Activated CD8-positive, alpha-beta T cell treated with anti-CD3 and anti-CD28 coated beads, Interleukin-2, amount 10 ng/mL, durations not matched to agents 7 days and 5 days (primary cell): ENCODE results near the gene CENPM. TPM values are rescaled to one million over a fixed set of nuclear protein-coding genes. Genes with fewer than 3 reads are reported as not detected.

Experiments used
- ATAC-seq: fragments of 150-1000 bp; cut with Tn5 transposase; one replicate; pipeline ENCODE4 v1.10.0; 2021; ENCODE audit warnings: moderate library complexity
- CTCF ChIA-PET: fragments of 350-600 bp; sonication (Branson Sonifier 250); formaldehyde crosslinking; loops from one replicate; lab custom pipeline; 2021; ENCODE audit warnings: antibody characterized with exemption; lab: Charles Lee
- POLR2A ChIA-PET: fragments of 350-600 bp; sonication (Branson Sonifier 250); formaldehyde crosslinking; loops from one replicate; lab custom pipeline; 2021; ENCODE audit warnings: antibody characterized with exemption; lab: Charles Lee
- DNase-seq: peaks from one replicate; pipeline ENCODE4 v3.0.0-alpha.2; 2020
- H3K27ac Mint-ChIP-seq: one replicate; pipeline ENCODE4 v1.8.0; 2021; ENCODE audit warnings: mild to moderate bottlenecking, mixed read lengths
- H3K27me3 Mint-ChIP-seq: one replicate; pipeline ENCODE4 v1.8.0; 2021; ENCODE audit warnings: low read depth, mixed read lengths
- H3K36me3 Mint-ChIP-seq: one replicate; pipeline ENCODE4 v1.8.0; 2021; ENCODE audit warnings: low read depth, mixed read lengths
- H3K4me1 Mint-ChIP-seq: one replicate; pipeline ENCODE4 v1.8.0; 2021; ENCODE audit warnings: low read depth, mixed read lengths
- H3K4me3 Mint-ChIP-seq: one replicate; pipeline ENCODE4 v1.8.0; 2021; ENCODE audit warnings: mild to moderate bottlenecking, mixed read lengths
- H3K9me3 Mint-ChIP-seq: one replicate; pipeline ENCODE4 v1.8.0; 2022; ENCODE audit warnings: mixed read lengths; ENCODE audit not compliant: insufficient read depth
- total RNA-seq, 2 experiments: library from RNA; stranded (reverse); gene quantifications; one replicate each; pipeline ENCODE4 v1.2.3, GENCODE V29; 2021

Gene CENPM
- total RNA-seq, 2 experiments from 2014 or later, result 83.6 to 83.8 TPM

DNA sequence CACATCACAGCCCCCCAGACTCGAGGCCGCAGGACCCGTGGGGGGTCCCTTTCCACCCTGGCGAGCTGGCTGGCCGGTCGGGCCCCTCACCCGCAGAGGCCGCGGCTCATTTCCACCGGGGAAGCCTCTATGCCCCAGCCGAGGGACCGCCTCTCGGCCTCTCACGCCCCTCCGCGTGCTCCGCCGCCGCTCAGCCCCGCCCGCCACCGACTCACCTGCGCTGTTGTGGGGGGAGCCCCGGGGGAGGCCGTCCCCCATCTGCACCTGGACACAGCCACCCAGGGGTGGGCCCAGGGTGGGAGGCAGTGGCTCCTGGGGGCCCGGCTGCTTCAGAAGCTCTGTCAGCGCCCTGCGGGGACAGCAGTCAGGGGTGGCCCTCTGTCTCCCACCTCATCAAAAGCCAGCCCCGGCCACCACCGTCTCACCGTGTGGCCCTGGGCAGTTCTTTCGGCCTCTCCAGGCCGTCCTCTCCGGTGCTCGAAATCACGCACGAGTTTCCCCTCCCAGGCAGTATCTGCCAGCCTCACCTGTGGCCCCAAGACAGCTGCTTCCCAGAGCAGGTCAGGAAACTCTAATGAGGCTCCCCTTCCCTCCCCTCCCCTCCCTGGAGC lies 35.8 kb downstream of the CENPM start:
- no peak for ATAC-seq
- Mint-ChIP-seq H3K4me3 (no peak overlapping the region), H3K4me1 (peaks cover 32% of the 10 kb centered on the region)

GRCh38 chr22:41910050-41911000 lies 36.6 kb downstream of the CENPM start:
- H3K27me3 Mint-ChIP-seq, result peaks cover 35% of the 10 kb centered on the region
- H3K36me3 Mint-ChIP-seq, result peaks cover 15% of the 10 kb centered on the region
- ChIA-PET CTCF (interaction anchor here (1.6 kb wide), 1 partner anchor 15 kb away, joined by 8 read pairs; no protein-coding TSS in a partner anchor), POLR2A (interaction anchor here (2.2 kb wide), 1 partner anchor 9 kb away, joined by 6 read pairs; no protein-coding TSS in a partner anchor)
- H3K27ac Mint-ChIP-seq, result no peak overlapping the region
- H3K9me3 Mint-ChIP-seq, result no peaks in the 10 kb centered on the region
- peak; percentile 39 for ATAC-seq
- DNase-seq, result no peak
- H3K4me3 Mint-ChIP-seq, result no peak overlapping the region
- H3K4me1 Mint-ChIP-seq, result peaks cover 28% of the 10 kb centered on the region

More for the DNA sequence above, 35.8 kb downstream of the CENPM start:
- Mint-ChIP-seq H3K9me3 (no peaks in the 10 kb centered on the region), H3K27me3 (peaks cover 42% of the 10 kb centered on the region), H3K27ac (no peak overlapping the region), H3K36me3 (peaks cover 10% of the 10 kb centered on the region)
- DNase-seq, result no peak
- CTCF ChIA-PET, result interaction anchor here (0.6 to 1.6 kb wide), 3 partner anchors 14 to 110 kb away, joined by 3 to 8 read pairs (median 3); partner anchors contain the start of gene CCDC134
- POLR2A ChIA-PET, result interaction anchor here (0.8 kb wide), 1 partner anchor 20 kb away, joined by 4 read pairs; no protein-coding TSS in a partner anchor

DNA sequence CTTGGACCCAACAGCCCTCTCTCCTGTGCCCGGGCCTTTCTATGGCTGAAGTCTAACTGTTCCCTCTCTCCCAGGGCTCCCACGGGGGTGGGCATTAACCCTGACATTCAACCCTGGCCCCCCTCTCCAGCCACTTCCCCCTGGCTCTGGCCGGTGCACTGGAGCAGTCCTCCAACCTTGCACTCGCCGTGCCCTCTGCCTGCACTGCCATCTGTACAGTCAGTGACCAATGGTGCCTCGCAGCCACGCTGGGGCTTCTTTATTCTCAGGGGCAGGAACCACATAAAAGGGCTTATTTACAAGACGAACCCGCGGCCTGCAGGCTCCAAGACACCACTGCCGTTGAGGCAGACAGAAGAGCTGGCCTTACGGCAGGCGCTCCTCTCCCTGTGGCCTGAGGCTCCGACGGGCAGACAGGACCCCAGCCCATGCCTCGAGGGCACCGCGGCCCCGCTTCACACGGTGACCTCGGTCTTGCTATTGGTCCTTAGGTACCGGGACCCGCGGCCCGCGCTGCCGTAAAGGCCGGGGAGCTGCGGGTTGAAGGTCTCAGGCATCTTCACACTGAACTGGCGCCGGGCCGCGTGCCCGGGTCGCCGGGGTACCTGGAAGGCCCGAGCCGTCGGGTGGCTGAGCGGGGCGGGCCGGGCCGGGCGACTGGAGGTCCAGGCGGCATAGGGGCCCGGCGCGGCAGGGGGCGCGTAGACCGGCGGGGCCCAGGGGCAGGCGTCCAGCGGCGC lies 37.5 kb downstream of the CENPM start:
- peaks cover 28% of the 10 kb centered on the region for H3K4me1 Mint-ChIP-seq
- DNase-seq, result no peak
- H3K36me3 Mint-ChIP-seq, result peaks cover 15% of the 10 kb centered on the region
- H3K27me3 Mint-ChIP-seq, result peaks cover 31% of the 10 kb centered on the region
- no peak overlapping the region for H3K27ac Mint-ChIP-seq
- ATAC-seq, result no peak
- no peaks in the 10 kb centered on the region for H3K9me3 Mint-ChIP-seq
- H3K4me3 Mint-ChIP-seq, result peak overlapping the region; percentile 31
- ChIA-PET CTCF (no interaction called here), POLR2A (interaction anchor here (2.2 kb wide), 1 partner anchor 10 kb away, joined by 6 read pairs; no protein-coding TSS in a partner anchor)

- Mint-ChIP-seq H3K4me3 (peak overlapping the region; percentile 22), H3K36me3 (peaks cover 19% of the 10 kb centered on the region), H3K4me1 (peaks cover 28% of the 10 kb centered on the region), H3K9me3 (no peaks in the 10 kb centered on the region), H3K27me3 (peaks cover 31% of the 10 kb centered on the region), H3K27ac (peak overlapping the region; percentile 46)
- DNase-seq (peak; percentile 61), ATAC-seq (peak; percentile 23)
- ChIA-PET POLR2A (interaction anchor here (1.3 to 2.2 kb wide), 2 partner anchors 11 to 32 kb away, joined by 5 to 6 read pairs; no protein-coding TSS in a partner anchor), CTCF (interaction anchor here (0.8 to 3.2 kb wide), 6 partner anchors 11 to 211 kb away, joined by 3 to 13 read pairs (median 5); partner anchors contain the start of gene CENPM)
Measured at GRCh38 chr22:41908411-41909309, 38.3 kb downstream of the CENPM start.

GRCh38 chr22:41907436-41908401 lies 39.2 kb downstream of the CENPM start:
- POLR2A ChIA-PET, result interaction anchor here (0.8 to 1.3 kb wide), 3 partner anchors 10 to 108 kb away, joined by 3 to 5 read pairs (median 5); no protein-coding TSS in a partner anchor
- Mint-ChIP-seq H3K36me3 (peaks cover 22% of the 10 kb centered on the region), H3K9me3 (no peaks in the 10 kb centered on the region), H3K27ac (peak overlapping the region; percentile 14), H3K27me3 (peaks cover 23% of the 10 kb centered on the region), H3K4me3 (no peak overlapping the region), H3K4me1 (peaks cover 28% of the 10 kb centered on the region)
- DNase-seq, result no peak
- no peak for ATAC-seq
- CTCF ChIA-PET, result interaction anchor here (0.8 to 3.2 kb wide), 6 partner anchors 10 to 210 kb away, joined by 3 to 13 read pairs (median 5); partner anchors contain the start of gene CENPM

GRCh38 chr22:41906822-41907221 lies 40.1 kb downstream of the CENPM start:
- Mint-ChIP-seq H3K4me3 (no peak overlapping the region), H3K27ac (no peak overlapping the region), H3K27me3 (peaks cover 14% of the 10 kb centered on the region), H3K4me1 (peaks cover 28% of the 10 kb centered on the region), H3K36me3 (peaks cover 25% of the 10 kb centered on the region), H3K9me3 (no peaks in the 10 kb centered on the region)
- ChIA-PET POLR2A (no interaction called here), CTCF (interaction anchor here (3.2 kb wide), 1 partner anchor 18 kb away, joined by 13 read pairs; no protein-coding TSS in a partner anchor)
- no peak for DNase-seq
- ATAC-seq, result no peak

DNA sequence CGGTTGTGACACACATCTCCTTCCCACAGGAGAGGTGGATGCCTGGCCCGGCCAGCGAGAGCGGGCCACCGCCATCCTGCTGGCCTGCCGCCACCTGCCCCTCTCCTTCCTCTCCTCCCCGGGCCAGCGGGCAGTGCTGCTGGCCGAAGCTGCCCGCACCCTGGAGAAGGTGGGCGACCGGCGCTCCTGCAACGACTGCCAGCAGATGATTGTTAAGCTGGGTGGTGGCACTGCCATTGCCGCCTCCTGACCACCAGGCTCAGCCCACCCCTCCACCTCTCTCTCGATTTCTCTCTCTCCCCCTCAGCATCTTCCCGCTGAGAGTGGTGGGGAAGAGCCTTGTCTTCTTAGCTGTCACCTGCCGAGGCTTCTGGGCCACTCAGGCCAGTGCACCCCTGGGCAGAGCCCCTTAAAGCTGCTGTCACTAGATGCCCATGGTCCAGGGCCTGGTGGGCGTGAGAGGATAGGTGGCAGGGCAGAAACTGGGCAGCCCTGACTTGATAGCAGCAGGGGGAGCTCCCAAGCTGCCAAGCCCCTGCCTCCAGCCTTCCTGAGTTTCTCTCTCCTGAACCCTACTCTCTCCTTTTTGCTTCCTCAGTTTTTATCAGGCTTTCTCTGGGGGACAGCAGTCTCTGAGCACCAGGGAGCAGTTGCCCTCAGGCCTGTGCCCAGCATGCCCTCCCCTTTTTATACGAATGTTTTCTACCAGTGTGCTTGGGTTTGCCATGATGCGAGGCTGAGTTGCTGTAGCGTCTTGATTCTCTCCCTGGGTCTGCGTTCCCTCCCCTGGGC lies 41.3 kb downstream of the CENPM start:
- Mint-ChIP-seq H3K4me1 (peaks cover 23% of the 10 kb centered on the region), H3K27me3 (peaks cover 8% of the 10 kb centered on the region), H3K27ac (no peak overlapping the region), H3K36me3 (peaks cover 27% of the 10 kb centered on the region), H3K9me3 (no peaks in the 10 kb centered on the region), H3K4me3 (no peak overlapping the region)
- ChIA-PET POLR2A (no interaction called here), CTCF (interaction anchor here (3.2 kb wide), 1 partner anchor 20 kb away, joined by 13 read pairs; no protein-coding TSS in a partner anchor)
- ATAC-seq (no peak), DNase-seq (no peak)

DNA sequence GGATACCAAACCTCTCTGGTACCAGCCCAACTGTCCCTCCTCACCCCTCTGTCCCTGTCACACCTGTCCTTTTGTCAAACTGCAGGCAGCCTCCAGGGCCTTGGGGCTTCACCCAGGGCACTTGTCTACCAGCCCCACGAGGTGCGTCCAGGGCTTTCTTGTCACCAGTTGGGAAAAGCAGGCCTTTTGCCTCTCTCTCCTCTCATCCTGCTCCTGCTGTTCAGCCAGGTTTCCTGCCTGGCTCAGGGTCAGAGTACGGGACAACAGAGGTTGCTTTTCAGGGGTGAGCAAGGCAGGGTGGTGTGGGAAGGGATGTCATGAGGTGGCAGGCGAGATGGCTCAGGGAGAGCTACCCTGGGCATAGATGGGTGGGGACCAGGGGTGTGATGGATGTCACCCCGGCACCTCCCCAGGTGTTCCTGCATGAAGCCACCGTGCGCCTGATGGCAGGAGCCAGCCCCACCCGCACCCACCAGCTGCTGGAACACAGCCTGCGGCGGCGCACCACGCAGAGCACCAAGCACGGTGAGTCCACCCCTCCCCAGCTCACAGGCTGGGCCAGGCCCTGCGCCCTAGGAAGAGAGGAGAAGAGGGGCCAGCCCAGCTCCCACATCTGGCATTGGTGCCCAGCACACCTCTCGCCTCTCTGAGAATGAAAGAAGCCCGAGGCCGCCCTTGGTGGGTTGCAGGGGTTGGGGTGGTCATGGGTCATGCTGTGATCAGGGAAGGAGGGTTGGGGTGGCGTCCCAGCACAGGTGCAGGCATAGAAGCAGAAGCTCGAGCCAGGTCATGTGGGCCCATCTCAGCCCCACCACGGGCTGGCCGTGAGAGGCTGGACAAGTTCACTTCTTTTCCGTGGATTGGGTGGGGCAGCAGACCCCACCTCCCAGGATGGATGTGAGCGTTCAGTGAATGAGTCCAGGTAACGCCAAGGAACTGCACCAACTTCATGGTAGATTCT lies 42.2 kb downstream of the CENPM start:
- Mint-ChIP-seq H3K27me3 (peaks cover 5% of the 10 kb centered on the region), H3K27ac (no peak overlapping the region), H3K4me3 (no peak overlapping the region), H3K36me3 (peaks cover 30% of the 10 kb centered on the region), H3K9me3 (no peaks in the 10 kb centered on the region), H3K4me1 (peaks cover 23% of the 10 kb centered on the region)
- DNase-seq (no peak), ATAC-seq (no peak)
- ChIA-PET POLR2A (no interaction called here), CTCF (no interaction called here)
